ENCODE results near the gene TDO2.

DNA sequence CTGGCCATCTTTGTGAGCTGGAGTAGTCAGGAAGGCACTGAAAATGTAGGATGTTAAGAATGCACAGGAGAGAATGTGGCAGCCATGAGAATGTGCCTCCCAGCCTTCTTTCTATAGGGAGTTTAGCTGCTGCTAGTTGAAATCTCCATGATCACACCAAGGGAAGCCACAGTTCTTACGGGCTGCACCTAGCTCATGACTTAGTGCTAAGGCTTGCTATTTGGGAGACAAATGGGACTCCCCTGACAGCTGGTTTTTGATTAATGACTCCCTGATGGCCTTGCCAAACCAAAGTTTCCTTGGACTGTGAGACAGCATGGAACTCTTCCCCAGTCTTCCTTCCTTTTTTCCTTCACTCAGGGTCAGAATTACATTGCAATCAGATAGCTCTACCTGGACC, 41.0 kb downstream of the TDO2 start:
- TF ChIP-seq, protein P1, sequence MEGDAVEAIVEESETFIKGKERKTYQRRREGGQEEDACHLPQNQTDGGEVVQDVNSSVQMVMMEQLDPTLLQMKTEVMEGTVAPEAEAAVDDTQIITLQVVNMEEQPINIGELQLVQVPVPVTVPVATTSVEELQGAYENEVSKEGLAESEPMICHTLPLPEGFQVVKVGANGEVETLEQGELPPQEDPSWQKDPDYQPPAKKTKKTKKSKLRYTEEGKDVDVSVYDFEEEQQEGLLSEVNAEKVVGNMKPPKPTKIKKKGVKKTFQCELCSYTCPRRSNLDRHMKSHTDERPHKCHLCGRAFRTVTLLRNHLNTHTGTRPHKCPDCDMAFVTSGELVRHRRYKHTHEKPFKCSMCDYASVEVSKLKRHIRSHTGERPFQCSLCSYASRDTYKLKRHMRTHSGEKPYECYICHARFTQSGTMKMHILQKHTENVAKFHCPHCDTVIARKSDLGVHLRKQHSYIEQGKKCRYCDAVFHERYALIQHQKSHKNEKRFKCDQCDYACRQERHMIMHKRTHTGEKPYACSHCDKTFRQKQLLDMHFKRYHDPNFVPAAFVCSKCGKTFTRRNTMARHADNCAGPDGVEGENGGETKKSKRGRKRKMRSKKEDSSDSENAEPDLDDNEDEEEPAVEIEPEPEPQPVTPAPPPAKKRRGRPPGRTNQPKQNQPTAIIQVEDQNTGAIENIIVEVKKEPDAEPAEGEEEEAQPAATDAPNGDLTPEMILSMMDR (IDR thresholded peaks at IDR 0.05) = no peak
- TF ChIP-seq POLR2A (IDR thresholded peaks at IDR 0.05; ENCODE audit: low read depth) = no peak
